Epithelial cell of esophagus (primary cell): ENCODE results near the gene SMCO4.
A peak's percentile ranks its signal among the peaks of the same experiment; 100 is the strongest.

ENCODE experiments used
- DNase-seq: peaks from one replicate; pipeline ENCODE4 v3.0.0; 2010; ENCODE audit warnings: low read depth
- H3K4me3 ChIP-seq: 2 replicates; pipeline ENCODE4 v1.5.1; 2011; ENCODE audit warnings: mild to moderate bottlenecking, low read length, control low read depth
- TF ChIP-seq, protein P1 (sequence below): IDR thresholded peaks from 2 replicates; pipeline ENCODE4 v1.5.1; 2011; ENCODE audit warnings: low read depth, mild to moderate bottlenecking, low read length, control low read depth, inconsistent platforms; ENCODE audit not compliant: insufficient read depth; ENCODE audit errors: missing control alignments

Gene SMCO4

DNA sequence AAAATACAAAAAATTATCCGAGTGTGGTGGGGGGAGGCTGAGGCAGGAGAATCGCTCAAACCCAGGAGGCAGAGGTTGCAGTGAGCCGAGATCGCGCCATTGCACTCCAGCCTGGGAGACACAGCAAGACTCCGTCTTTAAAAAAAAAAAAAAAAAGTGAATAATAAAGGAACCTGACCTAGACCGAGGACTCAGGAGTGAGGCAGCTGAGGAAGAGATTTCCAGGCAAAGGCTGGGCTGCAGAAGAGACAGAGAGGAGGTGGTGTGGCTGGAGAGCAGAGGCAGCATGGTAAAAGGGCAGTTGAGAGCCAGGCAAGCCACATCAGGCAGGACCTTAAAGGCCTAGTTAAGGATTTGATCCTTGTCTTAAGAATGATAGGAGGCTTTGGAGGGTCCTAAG is 28.4 kb upstream of the SMCO4 start:
- DNase-seq = no peak
- TF ChIP-seq, protein P1, sequence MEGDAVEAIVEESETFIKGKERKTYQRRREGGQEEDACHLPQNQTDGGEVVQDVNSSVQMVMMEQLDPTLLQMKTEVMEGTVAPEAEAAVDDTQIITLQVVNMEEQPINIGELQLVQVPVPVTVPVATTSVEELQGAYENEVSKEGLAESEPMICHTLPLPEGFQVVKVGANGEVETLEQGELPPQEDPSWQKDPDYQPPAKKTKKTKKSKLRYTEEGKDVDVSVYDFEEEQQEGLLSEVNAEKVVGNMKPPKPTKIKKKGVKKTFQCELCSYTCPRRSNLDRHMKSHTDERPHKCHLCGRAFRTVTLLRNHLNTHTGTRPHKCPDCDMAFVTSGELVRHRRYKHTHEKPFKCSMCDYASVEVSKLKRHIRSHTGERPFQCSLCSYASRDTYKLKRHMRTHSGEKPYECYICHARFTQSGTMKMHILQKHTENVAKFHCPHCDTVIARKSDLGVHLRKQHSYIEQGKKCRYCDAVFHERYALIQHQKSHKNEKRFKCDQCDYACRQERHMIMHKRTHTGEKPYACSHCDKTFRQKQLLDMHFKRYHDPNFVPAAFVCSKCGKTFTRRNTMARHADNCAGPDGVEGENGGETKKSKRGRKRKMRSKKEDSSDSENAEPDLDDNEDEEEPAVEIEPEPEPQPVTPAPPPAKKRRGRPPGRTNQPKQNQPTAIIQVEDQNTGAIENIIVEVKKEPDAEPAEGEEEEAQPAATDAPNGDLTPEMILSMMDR = no peak
- no peak overlapping the region for H3K4me3 ChIP-seq

DNA sequence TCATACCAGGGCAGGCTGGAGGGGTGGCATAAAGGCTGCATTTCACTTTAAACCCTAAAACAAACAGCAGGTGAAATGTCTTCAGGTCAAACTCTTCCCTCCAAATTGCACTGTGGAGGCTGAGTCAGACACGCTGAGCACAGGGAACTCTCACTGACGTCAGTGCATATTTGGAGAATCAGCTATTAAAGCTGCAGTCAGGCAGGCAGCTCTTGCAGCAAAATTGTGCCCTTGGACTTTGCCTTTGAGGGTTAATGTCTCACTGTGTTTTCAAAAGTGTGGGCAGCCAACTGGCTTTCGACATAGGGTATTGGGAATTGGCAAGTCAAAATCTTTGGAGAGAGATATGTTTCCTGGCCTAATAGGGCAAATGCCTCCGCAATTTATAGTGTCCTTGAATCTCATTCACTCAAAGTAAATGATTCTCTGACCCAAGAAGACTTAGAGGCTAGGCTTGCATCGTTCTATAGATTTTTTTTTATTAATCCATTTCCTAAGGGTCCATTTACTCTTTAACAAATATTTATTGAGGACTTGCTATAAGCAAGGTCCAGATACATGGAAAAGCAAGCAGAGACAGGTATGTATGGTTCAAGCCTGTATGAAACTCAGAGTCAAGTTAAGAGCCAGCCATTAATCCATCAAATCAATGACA is 27.7 kb upstream of the SMCO4 start:
- H3K4me3 ChIP-seq = no peak overlapping the region
- DNase-seq = peak; percentile 71
- TF ChIP-seq, protein P1 = no peak

DNA sequence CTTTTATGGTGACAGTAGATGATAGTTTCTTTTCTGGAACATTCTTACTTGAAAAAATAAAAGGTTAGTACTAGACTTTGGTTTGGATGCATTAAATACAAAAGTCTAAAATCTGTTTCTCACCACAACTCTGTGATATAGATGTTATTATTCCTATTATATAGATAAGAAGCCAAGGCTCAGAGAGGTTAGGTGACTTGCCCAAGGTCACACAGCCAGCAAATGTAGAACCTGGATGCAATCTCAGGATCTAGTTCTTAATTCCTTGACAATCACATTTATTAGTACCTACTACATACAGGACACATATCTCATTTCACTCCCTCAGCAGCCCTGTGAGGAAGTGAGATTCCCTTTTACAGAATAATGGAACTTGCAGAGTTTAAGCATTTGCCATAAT is 26.3 kb upstream of the SMCO4 start:
- H3K4me3 ChIP-seq = no peak overlapping the region
- DNase-seq = no peak
- TF ChIP-seq, protein P1 = no peak

GRCh38 chr11:93568726-93569125 is 25.5 kb upstream of the SMCO4 start:
- TF ChIP-seq, protein P1 = no peak
- DNase-seq = no peak
- no peak overlapping the region for H3K4me3 ChIP-seq

DNA sequence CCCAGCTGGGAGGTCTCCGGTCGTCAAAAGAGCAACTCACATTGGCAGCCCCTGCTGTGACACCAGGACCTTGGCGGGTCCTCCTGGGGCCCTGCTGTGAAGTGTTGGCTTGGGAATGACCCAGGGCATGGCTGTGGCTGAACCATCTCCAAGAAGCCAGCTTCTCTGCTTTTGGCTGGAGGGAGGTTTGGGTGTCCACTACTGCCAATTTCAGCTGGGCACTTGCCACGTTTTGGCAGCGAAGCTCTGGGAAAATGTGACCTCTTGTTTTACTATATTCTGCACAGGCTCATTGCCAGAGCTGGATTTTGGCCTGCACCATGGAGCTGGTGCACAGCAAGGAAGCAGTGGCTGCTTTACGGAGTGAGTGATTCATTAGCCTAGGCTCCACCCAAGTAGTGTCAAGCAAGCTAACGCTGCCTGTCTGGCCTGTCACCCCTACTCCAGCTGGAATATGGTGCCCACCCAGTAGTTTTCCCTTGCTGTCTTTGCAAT is 24.3 kb upstream of the SMCO4 start:
- TF ChIP-seq, protein P1 = no peak
- no peak overlapping the region for H3K4me3 ChIP-seq
- peak; percentile 43 for DNase-seq

- no peak for DNase-seq
- no peak overlapping the region for H3K4me3 ChIP-seq
- TF ChIP-seq, protein P1 = no peak
These were observed 21.7 kb upstream of the SMCO4 start for GRCh38 chr11:93564895-93565294.

DNA sequence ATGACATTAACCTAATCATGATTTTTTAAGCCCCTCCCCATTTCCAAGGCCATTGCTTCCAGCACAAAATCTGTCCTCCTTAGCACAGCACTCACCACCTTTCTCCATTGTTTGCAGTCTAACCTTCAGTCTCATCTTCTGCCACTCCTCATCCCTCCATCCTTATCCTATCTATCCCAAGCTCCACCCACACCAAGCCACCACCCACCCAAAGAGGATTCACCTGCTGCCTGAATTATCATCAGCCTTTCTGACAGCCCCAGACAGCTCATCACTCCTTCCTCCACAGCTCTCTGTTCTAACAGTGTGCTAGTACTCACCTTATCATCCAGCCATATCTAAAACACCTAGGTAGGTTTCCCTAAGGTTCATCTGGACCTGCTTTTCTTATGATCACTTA is 20.7 kb upstream of the SMCO4 start:
- DNase-seq = no peak
- H3K4me3 ChIP-seq = no peak overlapping the region
- TF ChIP-seq, protein P1 = no peak
